GM18909 (cell line): ENCODE measurements around the gene ZNF805.
A peak's percentile ranks its signal among the peaks of the same experiment; 100 is the strongest.
"Not testable (repeated sequence)": the region's sequence is repeated elsewhere in the genome, so short reads cannot be mapped to it uniquely, and the experiment has no call there.

Experiments used
- ATAC-seq: cut with Tn5 transposase; IDR thresholded peaks from one replicate; pipeline ENCODE4 v1.9.1; 2021; ENCODE audit warnings: mild to moderate bottlenecking; ENCODE audit not compliant: unreplicated experiment, poor library complexity

ZNF805 gene

DNA sequence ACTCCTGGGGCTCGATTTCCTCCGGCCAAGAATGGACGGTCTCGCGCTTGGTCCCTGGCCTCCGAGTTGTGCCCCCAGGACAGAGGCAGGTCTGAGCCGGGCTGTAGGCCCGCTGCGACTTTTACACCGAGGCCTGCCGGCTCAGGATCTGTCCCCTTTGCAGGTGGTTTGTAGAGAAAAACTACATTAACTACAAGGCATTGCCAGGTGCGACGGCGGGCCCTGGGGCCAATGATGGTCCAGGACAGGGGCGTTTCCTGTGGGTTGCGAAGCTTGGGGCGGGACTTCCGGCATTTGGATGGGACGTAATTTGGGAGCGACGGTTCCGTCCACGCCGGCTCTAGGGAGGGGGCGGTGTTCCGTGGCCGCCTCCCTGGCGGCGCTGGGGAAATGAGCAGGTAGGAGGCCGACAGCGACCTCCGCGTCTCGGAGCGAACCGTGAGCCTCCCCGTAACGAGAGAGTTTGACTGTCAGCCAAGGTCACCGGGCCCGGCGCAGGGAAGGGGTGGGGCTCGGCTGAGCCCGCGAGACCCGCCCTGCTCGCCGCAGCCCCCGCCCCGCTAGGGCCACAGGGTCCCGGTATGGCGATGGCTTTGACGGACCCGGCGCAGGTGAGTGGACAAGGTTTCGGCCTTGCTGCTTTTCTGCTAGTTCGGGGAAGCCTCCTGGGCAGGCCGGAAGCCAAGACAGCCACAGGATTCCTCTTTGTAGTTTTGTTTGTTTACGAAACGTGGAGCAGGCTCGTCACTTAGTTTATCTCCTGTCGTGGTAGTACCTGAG lies at the start of gene ZNF805:
TSS of gene ZNF805 (plus strand) at position 322 of the 780 bp plus-strand sequence. CDS start at position 582, 260 bp downstream.
- ATAC-seq = peak; percentile 95

DNA sequence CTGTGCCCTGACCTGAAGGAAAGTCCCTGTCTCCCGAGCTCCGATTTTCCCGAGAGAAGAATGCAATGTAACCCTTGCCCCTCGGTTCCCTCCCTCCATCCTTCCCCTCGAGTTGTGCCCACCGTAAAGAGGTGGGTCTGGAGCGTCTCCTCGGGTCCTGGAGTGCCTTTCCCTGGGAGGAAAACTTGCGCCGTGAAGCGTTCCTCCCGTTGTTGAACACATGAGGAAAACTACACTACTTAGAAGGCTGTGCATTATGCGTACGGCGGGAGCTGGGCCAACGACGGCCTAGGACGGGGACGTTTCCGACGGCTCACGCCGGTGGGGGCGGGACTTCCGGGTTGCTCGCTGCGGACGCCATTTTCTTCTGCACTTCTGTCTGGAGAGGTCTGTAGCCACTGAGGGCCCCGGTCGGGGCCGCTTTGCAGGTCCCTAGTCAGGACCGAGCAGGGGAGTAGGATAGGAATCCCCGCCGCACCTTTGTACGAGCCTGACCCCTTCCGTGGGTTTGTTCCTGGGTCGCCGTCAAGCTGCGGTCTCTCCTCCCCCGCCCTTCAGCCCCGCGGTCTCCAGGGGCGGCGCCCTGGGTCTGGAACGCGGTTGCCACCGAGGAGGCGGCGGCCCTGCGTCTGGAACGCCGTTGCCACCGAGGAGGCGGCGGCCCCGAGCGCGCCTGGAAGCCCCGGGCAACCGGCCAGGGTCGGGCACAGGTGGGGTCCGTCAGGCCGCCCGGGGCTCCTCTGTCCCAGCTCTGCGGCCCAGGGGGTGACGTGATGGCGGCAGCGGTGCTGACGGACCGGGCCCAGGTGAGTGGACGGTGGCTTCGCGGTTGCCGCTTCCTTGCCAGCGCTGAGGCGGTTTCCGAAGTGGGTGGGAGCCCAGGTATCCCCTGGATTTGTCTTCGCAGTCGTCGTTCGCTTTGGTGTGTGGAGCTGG lies 49.0 kb upstream of the ZNF805 start, which contains the start of gene ZNF264:
TSS of gene ZNF264 (plus strand) at position 360 of the 936 bp plus-strand sequence. CDS start at position 774, 414 bp downstream.
- ATAC-seq = peak; percentile 97

DNA sequence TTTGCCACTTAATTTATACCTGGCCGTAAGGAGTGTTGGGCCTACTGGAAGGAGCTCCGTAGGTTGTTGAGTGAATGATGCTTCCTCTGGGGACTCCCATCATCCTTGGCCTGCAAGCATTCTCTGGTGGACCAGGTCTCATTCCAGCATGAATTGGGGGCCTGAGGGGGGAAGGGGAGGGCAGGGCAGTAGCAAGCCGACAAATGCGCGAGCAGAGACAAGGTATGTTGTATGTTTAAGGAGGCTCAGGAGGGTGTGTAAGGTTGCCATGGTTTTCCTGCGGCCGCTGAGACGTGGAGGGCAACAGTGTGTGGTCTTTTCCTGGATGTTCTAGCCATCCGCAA lies 48.4 kb upstream of the ZNF805 start:
- no peak for ATAC-seq

DNA sequence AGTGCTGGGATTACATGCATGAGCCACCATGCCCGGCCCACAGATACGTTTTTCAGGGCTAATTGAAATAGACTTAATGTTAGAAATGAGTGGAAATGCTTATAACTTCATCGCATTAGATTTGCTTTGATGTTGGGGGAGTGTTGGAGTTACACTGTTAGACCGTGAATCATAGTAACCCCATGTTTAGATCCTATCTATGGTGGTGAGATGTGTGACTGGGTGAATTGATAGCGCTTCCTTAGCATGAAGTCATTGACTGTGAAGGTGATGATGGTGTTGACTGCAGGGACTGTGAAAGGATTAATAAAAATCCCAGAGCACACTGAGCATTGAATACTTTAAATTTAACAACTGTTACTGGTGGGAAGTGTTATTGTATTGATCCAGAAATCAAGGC lies 47.4 kb upstream of the ZNF805 start:
- ATAC-seq = no peak

DNA sequence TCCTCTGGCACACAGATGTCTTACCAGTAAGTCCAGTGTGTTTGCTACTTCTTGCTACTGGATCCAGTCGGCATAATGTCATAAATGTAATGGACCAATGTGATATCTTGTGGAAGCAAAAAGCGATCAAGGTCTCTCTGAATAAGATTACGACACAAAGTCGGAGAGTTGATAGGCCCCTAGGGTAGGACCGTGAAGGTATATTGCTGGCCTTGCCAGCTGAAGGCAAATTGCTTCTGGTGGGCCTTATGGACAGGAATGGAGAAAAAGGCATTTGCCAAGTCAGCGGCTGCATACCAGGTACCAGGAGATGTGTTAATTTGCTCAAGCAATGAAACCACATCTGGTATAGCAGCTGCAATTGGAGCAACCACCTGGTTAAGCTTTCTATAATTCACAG lies 42.6 kb upstream of the ZNF805 start:
- ATAC-seq = not testable (repeated sequence)

DNA sequence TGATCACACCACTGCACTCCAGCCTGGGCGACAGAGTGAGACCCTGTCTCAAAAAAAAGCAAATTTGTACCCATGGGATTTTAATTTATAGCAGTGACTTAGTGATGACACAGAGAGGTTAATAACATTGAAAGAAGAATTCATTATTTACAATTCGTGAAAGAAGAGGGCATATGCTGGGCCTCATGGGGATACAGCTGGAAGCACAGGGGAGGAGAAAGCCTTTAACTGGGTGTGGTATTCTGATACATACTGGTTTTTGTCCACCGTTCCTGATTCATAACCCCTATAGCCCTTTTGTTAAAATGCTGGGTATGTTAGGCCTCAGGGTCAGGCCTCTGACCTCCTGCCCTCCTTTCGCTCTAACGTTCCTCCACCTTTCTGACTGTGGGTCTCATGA lies 38.3 kb upstream of the ZNF805 start:
- no peak for ATAC-seq

DNA sequence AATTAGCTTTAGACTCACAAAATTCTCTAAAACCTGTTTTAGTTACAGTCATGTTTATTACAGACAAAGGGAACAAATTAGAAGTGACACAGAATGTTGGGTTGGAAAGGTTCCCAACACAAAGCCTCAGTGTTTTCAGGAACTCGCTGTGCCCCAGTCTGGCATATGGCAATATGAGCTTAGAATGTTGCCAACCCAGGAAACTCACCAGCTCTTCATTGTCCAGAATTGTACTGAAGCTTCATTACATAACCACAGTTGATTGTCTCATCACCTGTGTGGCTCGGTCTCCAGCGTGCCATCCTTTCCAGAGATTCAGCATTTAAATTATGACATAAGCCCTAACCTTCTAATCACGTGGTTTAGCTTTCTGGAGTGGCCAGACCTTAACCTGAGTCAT lies 30.1 kb upstream of the ZNF805 start:
- no peak for ATAC-seq

DNA sequence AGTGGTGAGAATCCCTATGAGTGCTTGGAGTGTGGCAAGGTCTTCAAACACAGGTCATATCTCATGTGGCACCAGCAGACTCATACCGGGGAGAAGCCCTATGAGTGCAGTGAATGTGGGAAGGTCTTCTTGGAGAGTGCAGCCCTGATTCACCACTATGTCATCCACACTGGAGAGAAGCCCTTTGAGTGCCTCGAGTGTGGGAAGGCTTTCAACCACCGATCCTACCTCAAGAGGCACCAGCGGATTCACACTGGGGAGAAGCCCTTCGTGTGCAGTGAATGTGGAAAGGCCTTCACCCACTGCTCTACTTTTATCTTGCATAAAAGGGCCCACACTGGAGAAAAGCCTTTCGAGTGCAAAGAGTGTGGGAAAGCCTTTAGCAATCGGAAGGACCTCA lies 28.3 kb upstream of the ZNF805 start:
- ATAC-seq = no peak

DNA sequence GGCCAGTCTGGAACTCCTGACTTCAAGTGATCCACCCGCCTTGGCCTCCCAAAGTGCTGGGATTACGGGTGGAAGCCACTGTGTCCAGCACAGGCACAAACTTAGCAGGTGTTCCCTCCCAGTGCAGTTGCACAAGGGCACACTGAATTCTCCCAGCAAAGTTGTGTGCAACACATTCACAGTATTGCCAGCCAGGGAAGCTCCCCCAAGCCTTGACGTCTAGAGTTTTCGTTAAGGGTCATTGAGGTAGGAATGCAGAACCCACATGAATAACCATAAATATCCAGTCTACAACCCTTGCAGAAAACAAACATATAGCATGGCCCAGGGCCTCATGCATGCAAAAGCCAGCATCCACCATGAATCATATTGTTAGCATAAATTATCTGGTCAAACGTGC lies 12.9 kb upstream of the ZNF805 start:
- ATAC-seq = no peak

DNA sequence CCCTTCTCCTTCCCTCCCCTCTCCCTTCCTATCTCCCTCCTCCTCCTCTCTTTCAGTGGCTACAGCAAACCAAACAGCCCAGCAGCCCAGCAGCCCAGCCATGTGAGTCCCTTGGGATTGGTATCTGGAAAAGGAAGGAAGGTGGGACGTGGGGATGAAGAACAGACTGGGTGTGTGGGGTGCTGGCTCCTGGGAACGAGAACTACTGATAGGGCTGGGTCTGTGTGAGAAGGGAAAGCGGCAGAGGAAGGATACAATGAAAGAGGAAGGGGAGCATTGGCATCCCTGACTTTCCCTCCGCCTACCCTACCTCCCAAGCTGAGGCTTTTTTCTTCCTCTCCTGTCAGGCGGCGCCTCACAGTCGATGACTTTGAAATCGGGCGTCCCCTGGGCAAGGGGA lies 8.7 kb upstream of the ZNF805 start:
- ATAC-seq = no peak

DNA sequence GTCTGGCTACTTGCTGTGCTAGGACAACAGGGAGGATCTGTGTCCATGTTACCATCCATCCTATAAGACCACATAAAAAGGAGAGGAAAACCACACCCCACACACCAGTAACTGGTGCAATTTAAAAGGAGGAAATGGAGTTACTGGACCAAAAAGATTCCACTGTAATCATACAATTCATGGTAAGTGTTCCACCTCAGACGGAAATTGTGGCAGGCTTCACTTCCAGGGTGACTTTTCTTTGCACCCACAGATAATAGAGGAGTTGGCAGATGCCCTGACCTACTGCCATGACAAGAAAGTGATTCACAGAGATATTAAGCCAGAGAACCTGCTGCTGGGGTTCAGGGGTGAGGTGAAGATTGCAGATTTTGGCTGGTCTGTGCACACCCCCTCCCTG lies 7.2 kb upstream of the ZNF805 start:
- no peak for ATAC-seq

DNA sequence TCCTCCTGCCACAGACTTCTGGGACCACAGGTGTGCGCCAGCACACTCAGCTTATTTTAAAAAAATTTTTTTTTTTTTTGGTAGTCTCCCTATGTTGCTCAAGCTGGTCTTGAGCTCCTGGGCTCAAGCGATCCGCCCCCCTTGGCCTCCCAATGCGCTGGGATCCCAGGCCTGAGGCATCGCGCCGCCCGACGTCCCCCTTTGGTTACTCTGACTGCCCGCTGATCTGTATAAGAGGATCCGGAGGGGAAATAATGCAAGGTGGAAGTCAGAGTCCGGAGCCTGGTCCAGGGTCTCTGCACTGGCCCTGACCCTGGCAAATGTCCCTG lies 486 bp upstream of the ZNF805 start:
- no peak for ATAC-seq

DNA sequence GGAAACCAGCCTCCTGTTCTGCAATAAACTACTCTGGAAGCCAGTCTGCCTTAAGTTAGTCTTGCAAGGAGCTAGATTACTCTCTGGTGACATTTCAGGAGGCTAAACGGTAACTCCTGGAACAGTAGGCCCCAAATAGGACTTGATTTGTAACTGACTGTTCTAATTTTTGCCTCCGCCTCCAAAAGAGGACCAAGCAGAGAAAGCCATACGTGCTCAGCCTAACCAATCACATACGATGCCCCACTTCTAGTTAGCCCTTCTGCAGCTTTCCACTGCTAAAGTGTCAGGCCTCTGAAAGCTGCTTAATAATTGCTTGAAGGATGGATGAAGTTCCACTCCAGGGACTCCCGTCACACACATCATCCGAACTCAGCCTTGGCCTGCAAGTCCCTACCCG lies 744 bp downstream of the ZNF805 start:
- ATAC-seq = no peak

DNA sequence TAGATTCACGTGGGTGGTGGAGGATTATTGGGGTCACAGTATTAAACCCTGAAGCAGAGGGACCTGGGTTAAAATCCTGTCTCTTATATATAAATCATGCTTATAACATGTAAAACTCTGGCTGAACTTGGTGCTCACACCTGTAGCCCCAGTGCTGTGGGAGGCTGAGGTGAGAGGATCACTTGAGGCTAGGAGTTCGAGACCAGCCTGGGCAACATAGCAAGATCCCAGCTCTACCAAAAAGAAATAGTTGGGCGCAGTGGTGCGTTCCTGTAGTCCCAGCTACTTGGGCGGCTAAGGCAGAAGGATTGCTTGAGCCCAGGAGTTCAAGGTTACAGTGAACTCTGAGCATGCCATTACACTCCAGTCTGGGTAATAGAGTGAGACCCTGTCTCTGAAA lies 2.4 kb downstream of the ZNF805 start:
- no peak for ATAC-seq

DNA sequence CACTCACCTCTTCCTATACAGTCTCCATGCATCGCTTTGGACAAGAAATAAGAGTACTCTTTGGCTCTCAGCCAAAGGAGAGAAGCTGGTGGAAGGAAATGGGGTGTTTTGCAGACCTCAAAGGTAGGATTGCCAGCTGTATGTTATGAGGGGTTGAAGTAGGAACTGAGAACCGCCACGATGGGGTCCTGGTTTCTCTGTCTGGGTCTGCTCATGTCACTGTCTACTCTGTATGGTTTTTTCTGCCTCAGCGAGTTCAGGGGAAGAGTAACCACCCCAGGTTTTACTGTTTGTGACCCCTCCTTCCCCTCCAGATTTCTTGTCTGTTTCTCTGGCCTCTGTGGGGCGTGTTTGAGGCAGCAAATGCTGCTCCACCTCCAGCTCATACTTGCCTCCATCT lies 4.1 kb downstream of the ZNF805 start:
- ATAC-seq = no peak

DNA sequence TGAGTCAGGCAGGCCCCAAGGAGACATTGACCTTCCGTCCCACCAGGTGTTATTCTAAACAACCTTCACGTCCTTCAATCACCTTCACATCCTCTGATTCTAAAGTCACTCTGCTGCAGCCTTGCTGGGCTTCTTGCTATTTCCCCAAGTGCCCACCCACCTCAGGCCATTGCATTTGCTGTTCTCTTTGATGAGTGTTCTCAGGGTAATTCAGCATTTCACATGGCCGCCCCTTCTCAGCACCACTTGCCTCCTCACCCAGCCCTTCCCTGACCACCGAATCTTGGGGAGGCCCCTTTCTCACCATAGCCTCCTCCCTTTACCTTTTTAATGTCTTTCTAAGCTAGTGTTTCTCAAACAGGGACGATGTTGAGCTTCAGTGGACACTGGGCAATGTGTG lies 4.6 kb downstream of the ZNF805 start:
- no peak for ATAC-seq

DNA sequence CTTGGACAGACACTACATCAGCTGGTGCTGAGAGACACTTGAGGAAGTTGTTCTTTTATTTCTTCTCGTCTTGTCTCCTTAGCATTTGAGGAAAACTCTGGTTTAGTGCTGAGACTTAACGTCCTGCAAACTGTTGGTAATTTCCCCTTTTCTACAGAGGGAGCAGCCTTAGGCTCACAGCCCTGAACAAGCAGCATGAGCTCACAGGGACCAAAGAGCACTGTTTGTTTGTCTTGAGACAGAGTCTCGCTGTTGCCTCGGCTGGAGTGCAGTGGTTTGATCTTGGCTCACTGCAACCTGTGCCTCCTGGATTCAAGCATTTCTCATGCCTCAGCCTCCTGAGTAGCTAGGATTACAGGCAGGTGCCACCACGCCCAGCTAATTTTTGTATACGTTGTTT lies 5.5 kb downstream of the ZNF805 start:
- no peak for ATAC-seq

DNA sequence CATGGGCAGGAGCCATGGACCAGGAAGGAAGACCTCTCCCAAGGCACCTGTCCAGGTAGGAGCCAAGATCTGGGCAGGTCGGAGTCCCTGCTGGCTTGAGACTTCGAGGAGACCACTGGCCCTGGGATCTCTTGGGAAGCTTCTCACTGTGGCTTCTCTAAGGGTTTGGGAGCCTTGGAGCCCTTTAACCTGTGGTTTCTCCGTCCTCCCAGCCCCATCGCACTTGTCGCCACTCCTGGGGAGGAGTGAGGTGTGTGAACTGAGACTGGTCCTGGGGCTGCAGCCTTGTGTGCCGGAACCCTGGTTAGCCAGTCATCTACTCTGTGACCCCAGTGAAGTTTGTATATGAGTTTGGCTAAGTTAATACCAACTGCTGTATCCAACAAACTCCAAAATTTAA lies 8.2 kb downstream of the ZNF805 start:
- ATAC-seq = no peak

DNA sequence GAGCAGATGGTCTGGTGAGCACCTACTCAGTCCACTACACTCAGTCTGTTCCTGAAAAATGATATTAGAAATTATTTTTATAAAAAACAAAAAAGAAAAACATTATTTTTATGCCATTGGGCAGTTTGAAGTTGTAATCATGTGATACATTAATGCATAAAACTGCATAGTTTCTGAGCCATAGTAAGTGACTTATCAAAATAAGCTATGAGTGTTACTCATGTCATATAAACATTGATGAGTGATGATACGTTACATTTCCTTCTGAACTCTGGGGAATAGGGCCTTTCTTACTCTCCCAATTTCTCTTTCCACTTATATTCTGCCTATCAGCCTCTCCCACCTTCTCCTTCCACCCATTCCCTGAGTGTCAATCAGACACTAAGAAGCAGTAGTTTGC lies 8.9 kb downstream of the ZNF805 start:
- no peak for ATAC-seq

DNA sequence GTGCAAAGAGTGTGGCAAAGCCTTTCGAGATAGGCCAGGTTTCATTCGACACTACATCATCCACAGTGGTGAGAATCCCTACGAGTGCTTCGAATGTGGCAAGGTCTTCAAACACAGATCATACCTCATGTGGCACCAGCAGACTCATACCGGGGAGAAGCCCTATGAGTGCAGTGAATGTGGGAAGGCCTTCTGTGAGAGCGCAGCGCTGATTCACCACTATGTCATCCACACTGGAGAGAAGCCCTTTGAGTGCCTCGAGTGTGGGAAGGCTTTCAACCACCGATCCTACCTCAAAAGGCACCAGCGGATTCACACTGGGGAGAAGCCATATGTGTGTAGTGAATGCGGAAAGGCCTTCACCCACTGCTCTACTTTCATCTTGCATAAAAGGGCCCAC lies 13.3 kb downstream of the ZNF805 start:
- not testable (repeated sequence) for ATAC-seq

DNA sequence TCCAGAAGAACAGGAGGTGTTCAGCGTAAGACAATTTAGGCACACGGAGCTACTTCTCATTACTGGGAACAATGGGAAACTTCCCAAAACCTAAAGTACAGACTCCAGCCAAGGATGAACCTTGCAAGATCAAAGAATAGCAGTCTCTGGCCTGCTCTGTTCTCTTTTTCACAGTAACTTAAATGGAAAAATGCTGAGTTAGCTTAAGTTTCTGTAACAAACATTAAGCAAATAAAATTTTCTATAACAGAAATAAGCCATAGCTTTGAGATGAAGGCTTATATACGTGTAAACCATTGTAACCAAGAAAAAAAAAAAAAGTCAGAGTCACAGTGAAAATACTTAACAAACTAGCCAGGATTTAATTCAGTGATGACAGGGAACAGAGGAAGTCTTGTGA lies 21.6 kb downstream of the ZNF805 start:
- ATAC-seq = no peak
